Kidney (tissue), 14 donors: ENCODE measurements around the gene MED9. TPM values are rescaled to one million over a fixed set of nuclear protein-coding genes. Genes with fewer than 3 reads are reported as not detected.

Experiments
- DNase-seq, 5 donors: peaks; one replicate each; pipeline ENCODE4 v3.0.0-alpha.2; 2013 to 2020
- FAIRE-seq: peaks from 2 replicates; lab custom pipeline; 2012; peaks lifted over from hg19 to GRCh38; lab: Jason Lieb, UNC
- H3K27ac ChIP-seq, 2 donors: one replicate each; pipeline ENCODE4 v1.7.0; 2013; ENCODE audit warnings: low read depth in 2 of 2, low read length in 2 of 2, inconsistent platforms in 1 of 2
- H3K27me3 ChIP-seq: one replicate; pipeline ENCODE4 v1.7.1; 2013; ENCODE audit warnings: low read length, inconsistent platforms; ENCODE audit not compliant: control insufficient read depth, insufficient read depth
- H3K36me3 ChIP-seq, 3 donors: one replicate each; pipeline versions ENCODE4 v1.7.0 to v1.7.1; 2013; ENCODE audit warnings: low read length in 3 of 3, control low read depth in 1 of 3, inconsistent platforms in 1 of 3; ENCODE audit not compliant: insufficient read depth in 3 of 3, control insufficient read depth in 2 of 3
- H3K4me1 ChIP-seq, 3 donors: one replicate each; pipeline versions ENCODE4 v1.7.0 to v1.7.1; 2013; ENCODE audit warnings: low read length in 3 of 3, inconsistent platforms in 1 of 3, low read depth in 1 of 3; ENCODE audit not compliant: control insufficient read depth in 2 of 3, insufficient read depth in 2 of 3
- H3K4me3 ChIP-seq, 3 donors: one replicate each; pipeline versions ENCODE4 v1.7.0 to v1.8.1; 2013; ENCODE audit warnings: low read length in 3 of 3, control low read depth in 1 of 3, inconsistent platforms in 1 of 3
- H3K9ac ChIP-seq, 3 donors: one replicate each; pipeline versions ENCODE4 v1.7.0 to v1.7.1; 2013; ENCODE audit warnings: low read length in 3 of 3, control low read depth in 1 of 3, inconsistent platforms in 1 of 3
- H3K9me3 ChIP-seq, 3 donors: one replicate each; pipeline versions ENCODE4 v1.7.0 to v1.7.1; 2013; ENCODE audit warnings: low read length in 3 of 3, control low read depth in 1 of 3, inconsistent platforms in 1 of 3; ENCODE audit not compliant: control insufficient read depth in 2 of 3, insufficient read depth in 1 of 3
- CTCF ChIP-seq: IDR thresholded peaks from 3 replicates; pipeline ENCODE4 v1.5.1; 2012; ENCODE audit warnings: mild to moderate bottlenecking, moderate library complexity, borderline replicate concordance; ENCODE audit not compliant: insufficient read depth; ENCODE audit errors: extremely low read depth
- intact Hi-C: fragments of 100-400 bp; cut with DNase I; formaldehyde crosslinking; loops from one replicate; pipeline ENCODE4 v1.11.1; 2022
- polyA plus RNA-seq: library from polyadenylated mRNA; stranded (reverse); fragments of 350-450 nt; fragmentation: Illumina TruSeq; extraction: RNeasy Lipid Tissue Mini Kit (QIAGEN cat#74804); gene quantifications from one replicate; pipeline ENCODE4 v1.2.3, GENCODE V29; 2014; ENCODE audit warnings: low read depth, low replicate concordance; ENCODE audit not compliant: insufficient read depth
- total RNA-seq: library from RNA; stranded (reverse); fragmentation: NEBNext Ultra II Directional; extraction: Animal tissue kit (Norgen Biotek cat#: 25700); gene quantifications from one replicate; pipeline ENCODE4 v1.2.1, GENCODE V29; 2021
- donor health status: control.
- donor health status: control.
- donor health status: control.
- donor health status: control.
- donor health status: control.
- donor health status: DM: yes; HTN: yes; CAD: no.
- donor health status: Normal renal cell carcinoma (clear cell type).

MED9 gene
- total and polyA plus RNA-seq, 2 donors from 2014 or later: 20.8 to 24.5 TPM

- H3K4me1 ChIP-seq: peaks cover 0 to 2% (median 0%) of the 10 kb centered on the region in 3 donors
- DNase-seq (no peak), FAIRE-seq (no peak)
- intact Hi-C loops: no loop called here
- H3K4me3 ChIP-seq: no peak overlapping the region
- no peaks in the 10 kb centered on the region for H3K27me3 ChIP-seq
- no peaks in the 10 kb centered on the region for H3K9me3 ChIP-seq
- no peaks in the 10 kb centered on the region for H3K36me3 ChIP-seq
- no peak for TF ChIP-seq CTCF
- H3K9ac ChIP-seq: no peak overlapping the region
- H3K27ac ChIP-seq: no peak overlapping the region
These were observed 64.8 kb downstream of the MED9 start for GRCh38 chr17:17541640-17542001.

Other genes starting within 250 kb of the MED9 start
- 44.4 TPM for gene FLCN, start 239.8 kb upstream of the MED9 start, total RNA-seq
- gene FLCN, start 239.8 kb upstream of the MED9 start, polyA plus RNA-seq: 14.2 TPM
- gene COPS3, start 195.8 kb upstream of the MED9 start, total RNA-seq: 48.1 TPM
- 46.9 TPM for gene COPS3, start 195.8 kb upstream of the MED9 start, polyA plus RNA-seq
- gene NT5M, start 173.6 kb upstream of the MED9 start, total RNA-seq: 2.8 TPM
- gene NT5M, start 173.6 kb upstream of the MED9 start, polyA plus RNA-seq: 10.0 TPM
- gene RASD1, start 19.4 kb downstream of the MED9 start, total RNA-seq: 147 TPM
- gene RASD1, start 19.4 kb downstream of the MED9 start, polyA plus RNA-seq: 103 TPM
- 36.8 TPM for gene PEMT, start 114.7 kb downstream of the MED9 start, total RNA-seq
- 52.1 TPM for gene PEMT, start 114.7 kb downstream of the MED9 start, polyA plus RNA-seq
- 50.5 TPM for gene RAI1, start 204.5 kb downstream of the MED9 start, total RNA-seq
- gene RAI1, start 204.5 kb downstream of the MED9 start, polyA plus RNA-seq: 6.7 TPM